Esophagus muscularis mucosa (tissue), 2 donors: ENCODE data around the gene IL1RN.

Experiments used
- POLR2A ChIP-seq: fragments of 450-650 bp; IDR thresholded peaks from one replicate; pipeline ENCODE4 v1.6.1; 2017; ENCODE audit warnings: antibody characterized with exemption, moderate library complexity, mild to moderate bottlenecking, low read depth
- POLR2AphosphoS5 ChIP-seq, 2 donors: sonication (generic); formaldehyde crosslinking; IDR thresholded peaks; one replicate each; pipeline ENCODE4 v1.6.1; 2017; ENCODE audit warnings: antibody characterized with exemption in 2 of 2

DNA sequence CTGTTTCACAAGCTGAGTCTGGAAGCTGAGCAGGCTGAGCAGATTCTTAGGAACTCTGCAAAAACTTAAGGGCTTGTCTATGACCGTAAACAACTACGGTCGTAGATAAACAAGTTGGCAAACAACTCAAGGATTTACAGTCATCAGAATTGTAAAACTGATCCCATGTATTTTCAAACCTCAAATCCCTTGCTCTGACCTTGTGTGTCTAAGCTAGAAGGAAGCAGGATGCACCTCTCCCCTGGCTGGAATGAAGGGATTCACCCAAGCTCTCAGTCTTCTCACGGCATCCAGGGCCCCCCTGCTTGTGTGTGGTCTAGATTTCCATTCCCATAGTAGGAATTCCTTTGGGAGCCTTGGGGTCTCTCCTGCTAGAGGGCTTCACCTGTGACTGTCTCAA lies 12.4 kb upstream of the IL1RN start:
- TF ChIP-seq POLR2A (no peak), POLR2AphosphoS5 (IDR thresholded peaks at IDR 0.05) (no peak)
